Activated CD4-positive, alpha-beta T cell treated with anti-CD3 and anti-CD28 coated beads, Interleukin-2, amount 10 ng/mL, durations not matched to agents 24 days and 14 days (primary cell): ENCODE results near the gene ECM1. TPM values are rescaled to one million over a fixed set of nuclear protein-coding genes. Genes with fewer than 3 reads are reported as not detected.
A peak's percentile ranks its signal among the peaks of the same experiment; 100 is the strongest.

Experiments
- DNase-seq: peaks from one replicate; pipeline ENCODE4 v3.0.0; 2022
- H3K27ac Mint-ChIP-seq: one replicate; pipeline ENCODE4 v1.8.0; 2022; ENCODE audit warnings: mild to moderate bottlenecking, mixed read lengths
- H3K27me3 Mint-ChIP-seq: one replicate; pipeline ENCODE4 v1.8.0; 2022; ENCODE audit warnings: mixed read lengths
- H3K36me3 Mint-ChIP-seq: one replicate; pipeline ENCODE4 v1.8.0; 2022; ENCODE audit warnings: low read depth, mild to moderate bottlenecking, mixed read lengths
- H3K4me1 Mint-ChIP-seq: one replicate; pipeline ENCODE4 v1.8.0; 2021; ENCODE audit warnings: mixed read lengths
- H3K4me3 Mint-ChIP-seq: one replicate; pipeline ENCODE4 v1.8.0; 2022; ENCODE audit warnings: mild to moderate bottlenecking, moderate library complexity, mixed read lengths
- H3K9me3 Mint-ChIP-seq: one replicate; pipeline ENCODE4 v1.8.0; 2021; ENCODE audit warnings: mixed read lengths
- intact Hi-C: fragments of 100-400 bp; cut with micrococcal nuclease; formaldehyde crosslinking; loops from one replicate; pipeline ENCODE4 v1.15.1; 2023
- total RNA-seq: library from RNA; stranded (reverse); gene quantifications from 2 replicates; pipeline ENCODE4 v1.2.3, GENCODE V29; 2022

Gene ECM1
- total RNA-seq, 1 donor from 2014 or later: 2.4 TPM

DNA sequence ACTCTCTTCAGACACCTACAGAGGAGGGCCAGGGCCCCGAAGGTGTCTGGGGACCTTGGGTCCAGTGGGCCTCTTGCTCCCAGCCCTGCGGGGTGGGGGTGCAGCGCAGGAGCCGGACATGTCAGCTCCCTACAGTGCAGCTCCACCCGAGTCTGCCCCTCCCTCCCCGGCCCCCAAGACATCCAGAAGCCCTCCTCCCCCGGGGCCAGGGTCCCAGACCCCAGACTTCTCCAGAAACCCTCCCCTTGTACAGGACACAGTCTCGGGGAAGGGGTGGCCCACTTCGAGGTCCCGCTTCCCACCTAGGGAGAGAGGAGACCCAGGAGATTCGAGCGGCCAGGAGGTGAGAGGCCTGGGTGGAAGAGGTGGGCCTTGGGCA lies 45.0 kb downstream of the ECM1 start:
- Mint-ChIP-seq H3K9me3 (no peaks in the 10 kb centered on the region), H3K27me3 (peaks cover 3% of the 10 kb centered on the region), H3K4me1 (peaks cover 24% of the 10 kb centered on the region), H3K27ac (no peak overlapping the region), H3K4me3 (no peak overlapping the region), H3K36me3 (peaks cover 2% of the 10 kb centered on the region)
- DNase-seq: no peak
- intact Hi-C loops: loop anchor here (5.0 kb wide), 1 partner anchor 91 kb away; no protein-coding TSS in a partner anchor

GRCh38 chr1:150553392-150554085 lies 45.6 kb downstream of the ECM1 start:
- Mint-ChIP-seq H3K27ac (no peak overlapping the region), H3K4me3 (no peak overlapping the region), H3K9me3 (no peaks in the 10 kb centered on the region), H3K27me3 (peaks cover 3% of the 10 kb centered on the region), H3K4me1 (peaks cover 23% of the 10 kb centered on the region), H3K36me3 (peaks cover 2% of the 10 kb centered on the region)
- no peak for DNase-seq
- intact Hi-C loops: loop anchor here (5.0 kb wide), 1 partner anchor 91 kb away; no protein-coding TSS in a partner anchor

- Mint-ChIP-seq H3K4me3 (no peak overlapping the region), H3K36me3 (peaks cover 2% of the 10 kb centered on the region), H3K27me3 (peaks cover 3% of the 10 kb centered on the region), H3K4me1 (peaks cover 22% of the 10 kb centered on the region), H3K9me3 (no peaks in the 10 kb centered on the region), H3K27ac (no peak overlapping the region)
- intact Hi-C loops: loop anchor here (5.0 kb wide), 1 partner anchor 92 kb away; no protein-coding TSS in a partner anchor
- no peak for DNase-seq
These were observed 46.2 kb downstream of the ECM1 start for GRCh38 chr1:150554086-150554452.

GRCh38 chr1:150555198-150555970 lies 47.5 kb downstream of the ECM1 start:
- Mint-ChIP-seq H3K27ac (no peak overlapping the region), H3K27me3 (no peaks in the 10 kb centered on the region), H3K9me3 (no peaks in the 10 kb centered on the region), H3K4me3 (no peak overlapping the region), H3K36me3 (peaks cover 2% of the 10 kb centered on the region), H3K4me1 (peaks cover 28% of the 10 kb centered on the region)
- intact Hi-C loops: no loop called here
- no peak for DNase-seq

DNA sequence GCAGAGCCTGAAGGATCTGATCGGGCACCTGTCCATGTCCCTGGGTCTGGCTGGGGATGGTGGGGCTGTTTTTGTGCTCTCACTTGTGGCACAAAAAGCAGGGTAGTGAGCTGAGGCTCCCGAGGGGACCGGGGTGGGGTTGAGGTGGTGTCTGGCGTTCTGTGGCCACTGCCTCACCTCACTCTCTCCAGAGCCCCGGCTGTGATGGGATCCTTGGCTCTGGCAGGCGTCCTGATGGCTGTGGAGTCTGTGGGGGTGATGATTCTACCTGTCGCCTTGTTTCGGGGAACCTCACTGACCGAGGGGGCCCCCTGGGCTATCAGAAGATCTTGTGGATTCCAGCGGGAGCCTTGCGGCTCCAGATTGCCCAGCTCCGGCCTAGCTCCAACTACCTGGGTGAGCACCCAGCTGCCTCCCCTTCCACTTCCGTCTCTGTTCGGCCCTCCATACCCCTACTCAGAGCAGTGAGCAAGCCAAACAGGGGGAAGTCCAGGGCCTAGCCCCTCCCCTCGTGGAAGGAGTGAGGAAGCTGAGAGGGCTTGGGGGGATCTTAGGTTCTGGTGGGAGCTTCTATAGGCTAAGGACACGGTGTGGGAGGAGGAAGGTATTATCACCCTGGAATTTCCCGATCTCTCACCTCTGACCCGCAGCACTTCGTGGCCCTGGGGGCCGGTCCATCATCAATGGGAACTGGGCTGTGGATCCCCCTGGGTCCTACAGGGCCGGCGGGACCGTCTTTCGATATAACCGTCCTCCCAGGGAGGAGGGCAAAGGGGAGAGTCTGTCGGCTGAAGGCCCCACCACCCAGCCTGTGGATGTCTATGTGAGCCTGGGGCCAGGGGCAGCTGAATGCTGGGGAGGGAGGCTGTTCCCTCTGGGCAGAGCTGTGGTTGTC lies 48.3 kb downstream of the ECM1 start:
- H3K27me3 Mint-ChIP-seq: no peaks in the 10 kb centered on the region
- no peaks in the 10 kb centered on the region for H3K9me3 Mint-ChIP-seq
- intact Hi-C loops: no loop called here
- peaks cover 28% of the 10 kb centered on the region for H3K4me1 Mint-ChIP-seq
- no peak for DNase-seq
- peaks cover 2% of the 10 kb centered on the region for H3K36me3 Mint-ChIP-seq
- H3K4me3 Mint-ChIP-seq: no peak overlapping the region
- H3K27ac Mint-ChIP-seq: peak overlapping the region; percentile 29

- no peaks in the 10 kb centered on the region for H3K9me3 Mint-ChIP-seq
These were observed 49.2 kb downstream of the ECM1 start for GRCh38 chr1:150557065-150557600.

DNA sequence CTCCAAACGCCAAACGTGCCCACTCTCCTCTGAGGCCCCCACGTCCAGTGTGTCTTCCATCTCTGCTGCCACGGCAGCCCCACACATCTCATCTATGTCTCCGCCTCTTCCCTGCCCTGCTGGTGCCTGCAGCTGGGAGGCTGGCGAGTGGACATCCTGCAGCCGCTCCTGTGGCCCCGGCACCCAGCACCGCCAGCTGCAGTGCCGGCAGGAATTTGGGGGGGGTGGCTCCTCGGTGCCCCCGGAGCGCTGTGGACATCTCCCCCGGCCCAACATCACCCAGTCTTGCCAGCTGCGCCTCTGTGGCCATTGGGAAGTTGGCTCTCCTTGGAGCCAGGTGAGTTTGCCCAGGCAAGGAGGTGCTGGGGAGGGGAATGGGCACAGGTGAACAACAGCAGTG lies 49.9 kb downstream of the ECM1 start:
- Mint-ChIP-seq H3K27me3 (no peaks in the 10 kb centered on the region), H3K36me3 (peaks cover 2% of the 10 kb centered on the region), H3K27ac (no peak overlapping the region), H3K9me3 (no peaks in the 10 kb centered on the region), H3K4me3 (no peak overlapping the region), H3K4me1 (peaks cover 26% of the 10 kb centered on the region)
- no peak for DNase-seq
- intact Hi-C loops: no loop called here

More at GRCh38 chr1:150557065-150557600, 49.2 kb downstream of the ECM1 start:
- Mint-ChIP-seq H3K4me3 (no peak overlapping the region), H3K4me1 (peaks cover 26% of the 10 kb centered on the region), H3K36me3 (peaks cover 2% of the 10 kb centered on the region), H3K27me3 (no peaks in the 10 kb centered on the region), H3K27ac (no peak overlapping the region)
- no peak for DNase-seq
- intact Hi-C loops: no loop called here

GRCh38 chr1:150558303-150558704 lies 50.4 kb downstream of the ECM1 start:
- Mint-ChIP-seq H3K4me3 (no peak overlapping the region), H3K4me1 (peaks cover 30% of the 10 kb centered on the region), H3K36me3 (peaks cover 2% of the 10 kb centered on the region), H3K9me3 (no peaks in the 10 kb centered on the region), H3K27ac (no peak overlapping the region), H3K27me3 (no peaks in the 10 kb centered on the region)
- peak; percentile 57 for DNase-seq
- intact Hi-C loops: no loop called here

GRCh38 chr1:150558761-150559655 lies 51.1 kb downstream of the ECM1 start:
- H3K4me1 Mint-ChIP-seq: peaks cover 37% of the 10 kb centered on the region
- no peaks in the 10 kb centered on the region for H3K9me3 Mint-ChIP-seq

DNA sequence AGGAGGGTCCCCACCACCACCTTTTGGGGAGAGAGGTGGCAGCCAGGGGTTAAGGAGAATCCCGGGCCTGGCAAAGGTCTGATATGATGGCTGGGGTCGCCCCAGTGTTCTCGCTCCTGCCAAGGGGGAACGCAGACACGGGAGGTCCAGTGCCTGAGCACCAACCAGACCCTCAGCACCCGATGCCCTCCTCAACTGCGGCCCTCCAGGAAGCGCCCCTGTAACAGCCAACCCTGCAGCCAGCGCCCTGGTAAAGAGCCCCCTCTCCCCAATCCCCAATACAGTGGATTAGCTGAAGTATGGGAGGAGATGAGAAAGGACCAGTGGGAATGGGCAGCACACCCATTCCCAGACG lies 51.7 kb downstream of the ECM1 start:
- peaks cover 40% of the 10 kb centered on the region for H3K4me1 Mint-ChIP-seq
- intact Hi-C loops: loop anchor here (2.0 to 10.0 kb wide), 9 partner anchors 61 to 598 kb away; partner anchors contain the start of genes ANP32E, ARNT, CDC42SE1 and CTSS
- peaks cover 4% of the 10 kb centered on the region for H3K36me3 Mint-ChIP-seq
- no peak overlapping the region for H3K4me3 Mint-ChIP-seq
- no peaks in the 10 kb centered on the region for H3K9me3 Mint-ChIP-seq
- no peak overlapping the region for H3K27ac Mint-ChIP-seq
- no peak for DNase-seq
- H3K27me3 Mint-ChIP-seq: no peaks in the 10 kb centered on the region

More at GRCh38 chr1:150558761-150559655, 51.1 kb downstream of the ECM1 start:
- no peak overlapping the region for H3K4me3 Mint-ChIP-seq
- H3K36me3 Mint-ChIP-seq: peaks cover 2% of the 10 kb centered on the region
- H3K27ac Mint-ChIP-seq: no peak overlapping the region
- no peaks in the 10 kb centered on the region for H3K27me3 Mint-ChIP-seq
- DNase-seq: peak; percentile 57
- intact Hi-C loops: no loop called here

DNA sequence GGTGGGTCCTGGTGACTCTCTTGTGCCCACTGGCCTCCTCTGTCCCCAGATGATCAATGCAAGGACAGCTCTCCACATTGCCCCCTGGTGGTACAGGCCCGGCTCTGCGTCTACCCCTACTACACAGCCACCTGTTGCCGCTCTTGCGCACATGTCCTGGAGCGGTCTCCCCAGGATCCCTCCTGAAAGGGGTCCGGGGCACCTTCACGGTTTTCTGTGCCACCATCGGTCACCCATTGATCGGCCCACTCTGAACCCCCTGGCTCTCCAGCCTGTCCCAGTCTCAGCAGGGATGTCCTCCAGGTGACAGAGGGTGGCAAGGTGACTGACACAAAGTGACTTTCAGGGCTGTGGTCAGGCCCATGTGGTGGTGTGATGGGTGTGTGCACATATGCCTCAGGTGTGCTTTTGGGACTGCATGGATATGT lies 52.1 kb downstream of the ECM1 start:
- peak; percentile 94 for DNase-seq
- Mint-ChIP-seq H3K27ac (peak overlapping the region; percentile 100), H3K36me3 (peaks cover 7% of the 10 kb centered on the region), H3K4me1 (peaks cover 44% of the 10 kb centered on the region), H3K9me3 (no peaks in the 10 kb centered on the region), H3K4me3 (peak overlapping the region; percentile 95), H3K27me3 (no peaks in the 10 kb centered on the region)
- intact Hi-C loops: loop anchor here (2.0 to 10.0 kb wide), 9 partner anchors 61 to 597 kb away; partner anchors contain the start of genes ANP32E, ARNT, CDC42SE1 and CTSS

- intact Hi-C loops: loop anchor here (2.0 to 10.0 kb wide), 9 partner anchors 60 to 597 kb away; partner anchors contain the start of genes ANP32E, ARNT, CDC42SE1 and CTSS
- Mint-ChIP-seq H3K9me3 (no peaks in the 10 kb centered on the region), H3K4me3 (peak overlapping the region; percentile 95), H3K4me1 (peaks cover 46% of the 10 kb centered on the region), H3K27me3 (no peaks in the 10 kb centered on the region), H3K36me3 (peaks cover 6% of the 10 kb centered on the region), H3K27ac (peak overlapping the region; percentile 100)
- peak; percentile 96 for DNase-seq
These were observed 52.8 kb downstream of the ECM1 start for GRCh38 chr1:150560576-150561253.
